ENCODE data around the gene NEDD8. TPM values are rescaled to one million over a fixed set of nuclear protein-coding genes. Genes with fewer than 3 reads are reported as not detected.

Gene NEDD8
- total RNA-seq, 1 donor from 2014 or later, result 169 TPM

DNA sequence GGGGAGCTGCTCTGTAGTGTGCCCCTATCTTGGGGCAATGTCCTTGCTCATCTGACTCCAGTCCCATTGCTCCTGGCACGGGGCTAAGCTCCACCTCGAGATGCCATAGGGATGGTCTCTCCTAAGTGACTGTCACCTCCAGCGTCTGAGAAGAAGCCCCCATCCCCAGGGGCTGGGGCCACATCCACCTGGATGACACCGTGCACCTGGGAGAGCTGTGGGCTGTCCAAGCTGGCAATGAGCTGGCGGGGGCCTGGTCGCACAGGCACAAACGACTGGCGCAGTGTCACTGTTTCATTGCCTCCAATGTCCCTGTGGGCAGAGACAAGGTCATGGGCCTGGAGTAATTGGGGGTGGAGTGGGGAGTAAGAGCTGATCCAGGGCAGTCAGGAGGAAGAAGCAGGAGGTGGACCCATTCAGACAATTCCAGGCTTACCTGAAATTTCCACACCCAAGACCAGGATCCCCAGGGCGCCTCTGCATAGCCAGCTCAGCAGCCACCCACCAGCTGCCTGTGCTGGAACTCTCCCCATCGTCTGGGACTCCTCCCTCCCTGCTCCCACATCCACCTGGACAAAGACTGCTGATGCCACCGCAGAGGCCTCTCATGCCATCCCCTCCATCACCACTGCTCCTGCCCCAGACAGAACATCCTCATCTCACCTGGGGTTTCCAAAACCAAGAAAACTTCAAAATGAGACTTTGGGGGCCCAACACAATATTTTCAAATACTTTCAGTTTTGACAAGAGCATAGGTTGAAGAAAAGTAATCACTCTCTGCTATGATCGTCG, 17.3 kb upstream of the NEDD8 start:
- DNase-seq (ENCODE audit: low spot score), result peak; percentile 51

DNA sequence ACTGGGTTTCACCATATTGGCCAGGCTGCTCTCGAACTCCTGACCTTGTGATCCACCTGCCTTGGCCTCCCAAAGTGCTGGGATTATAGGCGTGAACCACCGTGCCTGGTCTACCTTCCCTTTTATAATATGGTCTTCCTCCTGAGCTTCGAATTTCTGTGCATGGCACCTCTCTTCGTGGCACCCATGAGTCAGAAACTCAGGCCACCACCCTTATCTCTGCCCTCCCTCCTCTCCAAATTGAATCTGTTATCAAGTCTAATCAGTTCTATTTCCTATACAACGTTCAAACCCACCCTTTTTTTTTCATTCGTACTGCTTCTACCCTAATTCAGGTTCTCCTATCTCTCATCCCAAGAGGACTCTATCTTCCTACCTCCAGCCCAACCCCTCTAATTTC, 15.3 kb upstream of the NEDD8 start:
- peak; percentile 2 for DNase-seq (ENCODE audit: low spot score)

DNA sequence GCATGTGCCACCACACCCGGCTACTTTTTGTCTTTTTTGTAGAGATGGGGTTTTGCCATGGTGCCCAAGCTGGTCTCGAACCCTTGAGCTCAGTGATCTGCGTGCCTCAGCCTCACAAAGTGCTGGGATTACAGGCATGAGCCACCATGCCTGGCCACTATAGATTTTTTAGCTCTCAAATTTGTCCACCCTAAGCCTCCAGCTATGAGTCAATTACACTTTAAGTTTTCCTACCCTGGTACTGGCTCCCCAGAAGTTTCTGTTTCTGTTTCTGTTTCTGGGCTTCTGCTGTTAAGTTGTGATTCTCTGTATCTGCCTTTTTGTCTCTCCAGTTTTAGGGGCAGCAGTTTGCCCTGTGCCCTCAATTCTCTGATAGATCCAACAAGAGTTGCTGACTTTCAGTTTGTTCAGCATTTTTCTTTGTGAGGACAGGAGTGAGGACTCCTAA, 14.6 kb upstream of the NEDD8 start:
- peak; percentile 6 for DNase-seq (ENCODE audit: low spot score)

DNA sequence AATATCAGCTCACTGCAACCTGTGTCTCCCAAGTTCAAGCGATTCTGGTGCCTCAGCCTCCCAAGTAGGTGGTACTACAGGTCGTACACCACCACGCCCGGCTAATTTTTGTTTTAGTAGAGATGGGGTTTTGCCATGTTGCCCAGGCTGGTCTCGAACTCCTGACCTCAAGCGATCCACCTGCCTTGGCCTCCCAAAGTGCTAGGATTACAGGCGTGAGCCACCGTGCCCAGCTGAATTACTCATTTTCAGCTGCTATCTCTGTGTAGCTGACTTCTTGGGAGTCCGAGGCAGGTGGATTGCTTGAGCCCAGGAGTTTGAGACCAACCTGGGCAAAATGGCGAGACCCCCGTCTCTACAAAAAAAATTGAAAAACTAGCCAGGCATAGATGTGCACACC, 13.2 kb upstream of the NEDD8 start:
- peak; percentile 55 for DNase-seq (ENCODE audit: low spot score)

DNA sequence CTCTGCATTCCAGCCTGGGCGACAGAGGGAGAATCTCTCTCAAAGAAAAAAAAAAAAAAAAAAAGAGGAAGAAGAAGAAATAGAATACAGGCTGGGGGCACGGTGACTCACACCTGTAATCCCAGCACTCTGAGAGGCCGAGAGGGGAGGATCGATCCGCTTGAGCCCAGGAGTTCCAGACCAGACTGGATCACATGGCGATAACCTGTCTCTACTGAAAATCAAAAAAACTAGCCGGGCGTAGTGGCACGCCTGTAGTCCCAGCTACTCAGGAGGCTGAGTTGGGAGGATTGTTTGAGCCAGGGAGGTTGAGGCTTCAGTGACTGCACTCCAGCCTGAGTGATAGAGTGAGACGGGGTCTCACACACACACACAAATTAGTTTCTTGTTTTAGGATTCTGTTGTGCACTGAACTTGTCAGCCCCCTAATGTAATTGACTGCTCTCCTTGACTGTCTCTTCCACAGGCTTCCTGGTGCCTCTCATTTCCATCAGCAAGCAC, 11.2 kb upstream of the NEDD8 start:
- peak; percentile 68 for DNase-seq (ENCODE audit: low spot score)

DNA sequence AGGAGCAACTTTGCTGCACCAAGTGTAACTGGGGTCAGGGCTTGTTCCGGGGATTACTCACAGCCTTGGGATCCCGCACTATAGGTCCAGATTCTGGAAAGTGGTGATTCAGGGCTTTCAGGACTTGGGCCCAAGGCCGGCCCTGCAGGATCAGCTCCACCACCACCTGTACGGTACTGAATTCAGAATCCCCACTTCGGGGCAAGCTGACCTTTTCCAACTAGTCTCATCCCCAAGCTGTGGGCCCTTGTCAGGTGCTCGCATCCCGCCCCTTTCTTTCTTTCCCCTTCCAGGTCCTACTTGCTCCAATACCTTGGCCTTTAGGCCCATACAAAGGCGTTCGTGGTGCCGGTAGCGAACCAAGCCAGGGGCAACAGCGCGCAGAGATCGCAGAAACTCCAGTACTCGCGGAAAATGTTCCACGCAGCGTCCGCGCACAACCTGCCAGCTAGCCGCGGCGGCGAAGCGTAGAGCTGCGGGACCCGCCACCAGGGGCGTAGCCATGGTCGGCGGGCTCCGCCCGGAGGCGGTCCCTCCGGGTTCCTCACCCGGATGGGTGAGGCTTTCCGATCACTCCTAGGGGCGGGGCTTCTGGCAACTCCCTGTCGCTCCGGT, 9.8 kb upstream of the NEDD8 start:
- DNase-seq (ENCODE audit: low spot score), result peak; percentile 96

DNA sequence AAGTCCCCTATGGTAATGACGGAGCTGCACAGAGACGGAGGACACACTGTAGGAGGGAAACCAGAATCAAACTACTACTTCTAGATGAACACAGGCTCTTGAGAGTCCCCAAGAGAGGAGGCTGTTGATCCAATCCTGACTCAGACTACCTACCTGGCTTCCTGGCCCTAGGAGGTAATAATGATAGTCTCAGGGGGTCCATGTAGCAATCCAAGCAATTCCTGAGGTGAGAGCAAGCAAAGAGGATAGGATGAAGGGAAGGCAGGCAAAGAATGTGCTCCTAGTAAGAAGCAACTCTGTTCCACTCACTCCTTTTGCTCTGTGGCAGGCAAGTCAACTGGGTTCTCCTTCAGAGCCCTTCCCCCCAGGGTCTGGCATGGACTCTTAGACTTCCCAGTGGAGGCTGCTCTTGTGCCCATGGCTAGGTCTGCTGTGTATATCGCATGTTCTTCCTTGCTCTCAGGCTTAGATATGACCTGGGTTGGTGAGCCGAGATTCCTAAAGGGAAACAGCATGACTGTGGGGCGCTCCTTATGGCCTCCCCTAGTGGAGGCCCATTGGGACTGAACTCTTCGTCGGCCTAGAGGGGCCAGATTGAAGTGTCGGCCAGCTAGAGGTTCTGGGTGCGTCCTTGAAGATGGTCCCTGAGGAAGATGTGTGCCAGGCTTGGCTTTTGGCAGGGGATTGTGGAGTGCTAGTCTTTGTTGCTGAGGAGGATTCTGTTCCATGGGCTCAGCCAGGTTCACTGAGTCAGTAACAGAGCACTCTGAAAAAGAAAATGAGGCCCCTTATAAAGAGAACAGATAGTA, 8.1 kb upstream of the NEDD8 start:
- DNase-seq (ENCODE audit: low spot score), result no peak

DNA sequence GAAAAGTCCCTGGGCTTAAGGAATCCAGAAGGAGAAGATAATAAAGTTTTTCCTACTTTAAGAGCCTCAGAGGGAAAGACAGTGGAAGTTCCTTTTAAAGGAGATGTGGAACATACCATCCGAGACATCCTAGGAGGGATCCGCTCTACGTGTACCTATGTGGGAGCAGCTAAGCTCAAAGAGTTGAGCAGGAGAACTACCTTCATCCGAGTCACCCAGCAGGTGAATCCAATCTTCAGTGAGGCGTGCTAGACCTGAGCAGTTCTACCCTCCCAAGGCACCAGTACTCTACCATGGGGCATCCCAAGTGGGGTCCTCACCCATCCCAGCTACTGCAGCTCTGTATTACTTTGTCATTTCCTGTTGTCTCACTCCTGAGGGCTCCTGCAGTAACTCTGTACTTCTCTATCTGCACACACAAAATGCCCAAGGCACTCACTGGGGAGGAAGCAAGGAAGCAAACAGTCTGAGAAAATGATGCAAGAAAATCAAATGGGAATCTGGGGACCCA, 6.4 kb upstream of the NEDD8 start:
- DNase-seq (ENCODE audit: low spot score), result peak; percentile 37

DNA sequence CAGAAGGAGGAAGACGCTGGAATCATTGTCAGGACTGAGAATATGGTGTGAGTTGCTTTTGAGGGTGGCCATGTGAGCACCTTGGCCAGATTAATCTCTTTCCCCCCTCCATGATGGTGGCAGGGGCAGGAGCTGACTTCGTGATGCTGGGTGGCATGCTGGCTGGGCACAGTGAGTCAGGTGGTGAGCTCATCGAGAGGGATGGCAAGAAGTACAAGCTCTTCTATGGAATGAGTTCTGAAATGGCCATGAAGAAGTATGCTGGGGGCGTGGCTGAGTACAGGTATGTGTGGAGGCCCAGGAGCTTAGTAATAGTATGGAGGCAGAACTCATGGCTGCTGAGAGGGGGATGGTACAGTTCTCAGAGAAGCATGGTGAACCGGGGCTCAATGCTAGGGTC, 6.0 kb upstream of the NEDD8 start:
- DNase-seq (ENCODE audit: low spot score), result peak; percentile 55

DNA sequence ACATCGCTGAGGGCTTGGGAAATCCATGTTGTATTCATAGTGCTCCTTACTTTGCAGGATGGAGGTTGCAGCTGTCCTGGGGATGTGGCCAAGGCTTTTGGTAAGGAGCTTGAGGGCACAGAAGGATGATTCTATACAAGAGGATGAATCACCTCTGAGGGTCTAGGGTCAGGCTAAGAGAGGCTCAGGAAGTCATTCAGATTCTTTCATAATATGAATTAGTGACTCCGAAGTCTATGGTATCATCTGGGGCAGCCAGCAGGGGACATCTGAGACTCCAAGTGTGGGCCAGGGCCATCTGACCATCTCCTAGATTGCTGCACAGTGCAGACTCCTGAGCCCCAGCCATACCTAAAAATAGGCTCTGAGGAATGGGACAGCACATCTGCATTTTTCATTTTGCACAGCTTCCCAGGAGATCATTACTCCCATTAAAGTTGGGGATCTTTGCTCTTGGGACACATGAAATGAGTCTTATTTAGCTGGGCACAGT, 5.3 kb upstream of the NEDD8 start:
- DNase-seq (ENCODE audit: low spot score), result peak; percentile 62

DNA sequence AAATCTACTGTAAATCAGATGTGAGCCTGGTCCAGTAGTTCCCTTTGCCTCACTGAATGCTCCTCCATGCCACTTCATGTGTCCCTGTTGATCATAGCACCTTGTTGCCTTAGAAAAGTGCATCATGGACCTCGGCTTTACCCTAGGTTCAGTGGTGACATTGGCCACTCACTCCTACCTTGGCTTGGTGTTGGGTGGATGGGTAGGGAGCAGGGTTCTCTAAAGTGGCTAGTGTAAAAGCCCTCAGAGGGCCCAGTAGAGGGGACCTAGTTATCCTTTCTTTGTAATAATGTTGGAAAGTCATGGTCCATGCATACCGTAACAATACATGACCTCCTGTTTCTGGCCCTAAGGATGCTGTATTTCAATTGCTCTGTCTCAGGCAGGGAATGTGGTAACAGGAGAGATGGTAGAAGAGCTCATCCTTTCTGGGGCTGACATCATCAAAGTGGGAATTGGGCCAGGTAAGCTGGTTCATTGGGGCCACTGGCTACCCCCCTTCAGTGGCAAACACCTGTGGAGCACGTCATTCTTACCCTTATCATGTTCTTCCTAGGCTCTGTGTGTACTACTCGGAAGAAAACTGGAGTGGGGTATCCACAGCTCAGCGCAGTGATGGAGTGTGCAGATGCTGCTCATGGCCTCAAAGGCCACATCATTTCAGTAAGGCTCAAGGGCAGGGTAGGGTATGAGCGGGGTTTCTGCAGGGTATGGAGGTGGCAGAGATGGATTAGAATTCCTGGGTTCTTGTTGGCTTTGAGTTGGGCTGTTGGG, 4.7 kb upstream of the NEDD8 start:
- peak; percentile 37 for DNase-seq (ENCODE audit: low spot score)

DNA sequence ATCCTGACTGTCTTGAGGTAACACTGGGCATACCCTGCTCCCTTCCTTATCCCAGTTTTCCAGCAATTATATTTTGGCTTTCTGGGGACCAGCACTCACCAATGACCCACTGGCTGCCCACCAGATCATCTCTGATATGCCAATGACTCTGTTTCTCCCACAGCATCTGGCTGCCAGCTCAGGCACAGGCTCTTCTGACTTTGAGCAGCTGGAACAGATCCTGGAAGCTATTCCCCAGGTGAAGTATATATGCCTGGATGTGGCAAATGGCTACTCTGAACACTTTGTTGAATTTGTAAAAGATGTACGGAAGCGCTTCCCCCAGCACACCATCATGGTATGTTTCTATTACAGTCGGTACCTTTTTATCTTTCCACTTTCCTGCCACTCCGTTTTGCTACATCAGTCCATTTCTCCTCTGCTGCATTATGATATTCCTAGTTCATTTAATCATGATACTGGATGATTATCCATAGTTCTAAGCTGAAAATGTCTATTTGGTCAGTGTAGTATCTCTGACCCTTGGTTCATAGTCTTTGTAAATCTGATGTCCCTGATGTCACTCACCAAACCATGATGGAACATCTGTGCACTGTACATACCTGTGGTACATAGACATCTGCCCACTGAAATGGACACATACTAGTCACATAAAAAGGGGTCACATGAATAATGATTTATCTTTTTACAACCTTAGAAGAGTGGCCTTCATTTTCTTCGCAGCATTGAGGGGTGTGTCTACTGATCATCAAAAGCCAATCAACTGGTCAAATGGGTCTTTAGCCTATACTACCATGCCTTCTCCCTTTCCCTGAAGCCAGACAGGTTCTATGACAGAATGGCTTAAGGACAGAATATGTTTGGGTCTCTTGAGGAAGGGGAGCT, 3.9 kb upstream of the NEDD8 start:
- DNase-seq (ENCODE audit: low spot score), result no peak

DNA sequence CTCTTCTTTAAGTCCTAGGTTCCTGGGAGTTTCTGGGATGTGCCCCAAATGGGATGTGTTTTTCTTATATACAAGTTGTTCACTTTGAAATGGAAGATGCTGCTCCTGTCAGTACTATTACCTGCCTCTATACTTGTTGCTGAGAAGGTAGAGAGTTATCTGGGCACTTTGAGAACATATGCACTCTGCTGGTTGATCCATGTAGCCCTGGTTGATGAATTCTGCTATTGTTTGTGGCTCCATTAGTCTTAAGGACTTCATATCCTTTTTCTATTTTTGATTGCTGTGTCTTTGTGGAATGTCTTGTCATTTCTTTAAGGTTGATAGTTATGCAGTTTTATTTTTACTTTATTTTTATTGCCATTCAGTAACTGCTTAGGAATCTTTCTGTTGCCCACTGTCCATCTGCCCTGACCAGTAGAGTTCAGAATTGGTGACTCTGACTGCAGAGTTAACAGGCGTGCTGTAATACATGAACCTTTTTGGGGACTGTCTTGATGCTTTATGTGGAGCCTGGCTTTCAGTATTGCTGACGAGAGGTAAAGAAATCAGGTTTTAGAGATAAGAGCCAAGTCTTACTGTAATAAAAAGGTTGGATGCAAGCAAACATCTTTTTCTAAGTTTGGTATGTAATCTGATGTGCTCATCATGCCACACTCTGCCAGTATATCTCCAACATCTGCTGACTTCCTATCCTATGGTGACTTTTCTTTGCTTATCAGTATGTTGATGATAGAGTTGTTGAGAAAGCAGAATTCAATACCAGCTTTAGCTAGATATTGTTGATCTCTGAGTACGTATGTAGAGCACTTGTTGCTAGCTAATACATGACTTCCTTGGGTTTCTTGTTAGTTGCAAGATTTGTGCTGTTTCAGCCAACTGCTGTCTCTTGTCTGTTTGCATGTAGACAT, 2.2 kb upstream of the NEDD8 start:
- no peak for DNase-seq (ENCODE audit: low spot score)

DNA sequence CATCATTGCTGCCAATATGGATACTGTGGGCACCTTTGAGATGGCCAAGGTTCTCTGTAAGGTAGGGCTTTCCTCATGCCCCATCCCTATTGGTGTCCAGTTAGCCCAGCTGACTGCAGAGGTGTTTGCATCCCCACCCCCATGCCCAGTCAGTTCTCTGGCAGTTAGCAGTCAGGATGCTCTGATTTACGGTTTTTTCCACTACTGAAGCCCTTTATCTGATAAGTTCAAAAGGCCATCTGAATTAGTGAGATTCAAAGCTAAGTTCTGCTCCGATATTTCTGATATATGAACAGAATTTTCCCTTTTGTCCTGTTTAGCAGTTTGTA, 1.3 kb upstream of the NEDD8 start:
- peak; percentile 55 for DNase-seq (ENCODE audit: low spot score)

DNA sequence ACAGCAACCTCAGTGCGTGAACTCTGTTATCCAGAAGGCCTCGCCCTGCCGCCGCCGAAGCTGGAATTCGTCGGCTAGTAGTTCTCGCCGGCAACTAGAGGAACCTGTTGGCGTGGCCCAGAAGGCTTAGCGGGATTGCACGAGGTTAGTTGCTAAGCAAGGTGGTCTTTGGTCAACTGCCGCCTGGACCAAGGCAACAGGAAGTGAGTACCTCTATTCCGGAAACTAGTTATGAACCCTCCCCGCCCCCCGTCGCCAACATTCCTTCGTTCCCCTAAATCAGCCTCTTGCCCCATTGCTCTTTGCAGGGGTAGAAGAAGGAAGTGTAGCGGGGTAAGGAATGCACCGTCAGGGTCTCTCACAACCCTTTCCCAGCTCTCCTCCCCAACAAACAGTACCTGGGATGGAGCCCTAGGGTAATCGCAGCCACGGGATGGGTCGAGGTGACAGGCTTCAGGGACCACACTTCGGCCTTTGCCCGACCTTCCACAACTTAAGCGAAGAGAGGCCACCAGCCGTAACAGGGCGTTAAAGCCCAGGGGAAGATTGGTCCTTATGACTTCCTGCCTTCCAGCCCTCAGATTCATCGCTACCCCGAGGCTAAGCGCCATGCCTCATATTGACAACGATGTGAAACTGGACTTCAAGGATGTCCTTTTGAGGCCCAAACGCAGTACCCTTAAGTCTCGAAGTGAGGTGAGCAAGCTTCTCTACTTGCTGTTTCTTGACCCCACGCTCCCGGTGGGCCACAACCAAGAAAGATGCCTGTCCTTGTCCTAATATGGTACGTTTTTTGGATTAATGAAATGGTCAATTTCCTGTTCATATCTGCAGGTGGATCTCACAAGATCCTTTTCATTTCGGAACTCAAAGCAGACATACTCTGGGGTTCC, 724 bp upstream of the NEDD8 start, which contains the start of gene GMPR2:
TSS of gene GMPR2 (plus strand) at position 285 of the 893 bp plus-strand sequence. CDS start at position 610, 325 bp downstream.
- peak; percentile 71 for DNase-seq (ENCODE audit: low spot score)

DNA sequence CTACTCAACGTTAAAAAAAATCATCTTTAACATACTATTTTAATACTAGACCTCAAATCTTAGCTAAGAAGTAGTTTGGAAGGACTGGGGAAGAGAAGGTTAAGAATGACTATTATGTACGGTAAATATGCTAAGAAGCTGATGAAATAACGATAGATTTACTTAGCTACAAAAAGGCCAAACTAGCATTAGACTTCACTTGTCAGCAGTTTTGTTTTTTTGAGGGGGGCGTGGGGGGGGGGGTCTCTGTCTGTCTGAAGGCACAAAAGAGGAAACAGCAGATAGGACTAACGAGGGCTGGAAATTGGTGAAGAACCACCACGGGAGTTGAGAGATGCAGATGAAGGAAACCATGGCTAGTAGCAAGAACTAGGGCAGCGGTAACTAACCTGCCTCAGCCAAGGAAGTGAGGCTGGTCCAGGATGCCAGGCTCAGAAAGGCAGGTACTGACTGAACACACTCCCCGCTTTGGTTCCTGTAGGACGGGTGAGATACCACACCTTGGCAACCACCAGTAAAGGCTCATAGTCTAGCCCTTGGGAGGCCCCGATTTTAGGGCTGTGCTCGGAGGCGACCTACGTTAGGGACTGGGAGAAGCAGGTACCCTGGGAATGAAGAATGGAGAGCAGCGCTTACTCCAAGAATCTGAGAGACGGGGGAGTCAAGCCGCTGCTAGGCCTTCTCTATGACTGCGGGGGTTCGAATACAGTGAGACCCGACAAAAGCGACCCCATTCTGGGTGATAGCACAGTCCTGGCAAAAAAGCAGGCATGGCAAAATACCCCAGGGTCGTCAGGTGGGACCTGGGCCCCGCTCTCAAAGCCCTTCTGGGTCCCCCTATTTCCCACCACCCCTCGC, 675 bp downstream of the NEDD8 start:
- peak; percentile 71 for DNase-seq (ENCODE audit: low spot score)

DNA sequence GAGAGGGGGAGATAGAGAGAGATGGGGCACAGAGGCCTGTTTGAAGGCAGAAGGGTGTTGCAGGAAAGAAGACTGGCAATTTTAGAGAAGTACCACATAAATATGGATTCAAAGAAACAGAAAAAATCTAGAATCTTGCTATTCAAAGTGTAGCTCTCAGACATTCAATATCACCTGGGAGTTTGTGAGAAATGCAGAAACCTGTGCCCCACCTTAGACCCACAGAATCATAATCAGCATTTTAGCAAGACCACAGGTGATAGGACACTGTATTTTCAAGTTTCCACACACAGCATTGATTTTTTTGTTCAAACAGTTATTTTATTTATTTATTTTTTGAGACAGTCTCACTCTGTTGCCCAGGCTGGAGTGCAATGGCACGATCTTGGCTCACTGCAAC, 3.3 kb downstream of the NEDD8 start:
- no peak for DNase-seq (ENCODE audit: low spot score)
